SK-N-SH (cell line): ENCODE results near the gene IFNG-AS1. TPM values are rescaled to one million over a fixed set of nuclear protein-coding genes. Genes with fewer than 3 reads are reported as not detected.

Source experiments
- CTCF ChIA-PET: fragments of 300-600, 350-600 bp; formaldehyde crosslinking; extraction: SDS; loops from one replicate; lab custom pipeline; 2021; lab: Yijun Ruan, JAX
- POLR2A ChIA-PET: fragments of 350-600 bp; sonication (Branson Sonifier 250); formaldehyde crosslinking; extraction: SDS; loops from one replicate; lab custom pipeline; 2020; ENCODE audit warnings: antibody characterized with exemption, inconsistent platforms; lab: Yijun Ruan, JAX
- DNase-seq: peaks from one replicate; pipeline ENCODE4 v3.0.0; 2012
- H2AFZ ChIP-seq: fragments of 200-600 bp; sonication (generic); 2 replicates; pipeline ENCODE4 v1.8.1; 2016; ENCODE audit warnings: antibody characterized with exemption, mild to moderate bottlenecking, low read depth
- H3F3A ChIP-seq: fragments of 200-600 bp; sonication (generic); replicated peaks from 2 replicates; pipeline ENCODE3; 2016; ENCODE audit warnings: antibody characterized with exemption, mild to moderate bottlenecking; ENCODE audit not compliant: insufficient read depth
- H3K27ac ChIP-seq, 2 experiments: fragments of 200-500 bp in 1 of 2; fragments of 200-600 bp in 1 of 2; sonication (Bioruptor generic) in 1 of 2; sonication (generic), shearing (Covaris generic) in 1 of 2; 2 replicates each; pipeline versions ENCODE4 v1.5.1 to v1.6.1; 2014 to 2016; ENCODE audit warnings: low read depth in 2 of 2, inconsistent platforms in 1 of 2, low read length in 1 of 2, mild to moderate bottlenecking in 1 of 2, mixed read lengths in 1 of 2
- H3K27me3 ChIP-seq: fragments of 200-600 bp; sonication (generic), shearing (Covaris generic); 2 replicates; pipeline ENCODE4 v1.6.1; 2016; ENCODE audit warnings: mixed run types; ENCODE audit not compliant: insufficient read depth
- H3K36me3 ChIP-seq, 2 experiments: fragments of 200-500 bp in 1 of 2; fragments of 200-600 bp in 1 of 2; sonication (Bioruptor generic) in 1 of 2; sonication (generic) in 1 of 2; replicated peaks in 1 of 2; 2 replicates each; pipeline versions ENCODE3 to v1.5.1; 2014 to 2016; ENCODE audit warnings: low read length in 1 of 2, mild to moderate bottlenecking in 1 of 2; ENCODE audit not compliant: insufficient read depth in 2 of 2, control insufficient read depth in 1 of 2
- H3K4me1 ChIP-seq, 2 experiments: fragments of 200-500 bp in 1 of 2; fragments of 200-600 bp in 1 of 2; sonication (Bioruptor generic) in 1 of 2; sonication (generic), shearing (Covaris generic) in 1 of 2; 2 replicates each; pipeline versions ENCODE4 v1.5.1 to v1.6.1; 2014 to 2016; ENCODE audit warnings: low read depth in 1 of 2, low read length in 1 of 2, mixed run types in 1 of 2; ENCODE audit not compliant: insufficient read depth in 2 of 2, control insufficient read depth in 1 of 2
- H3K4me2 ChIP-seq: fragments of 200-600 bp; sonication (generic), shearing (Covaris generic); 2 replicates; pipeline ENCODE4 v1.6.1; 2017; ENCODE audit warnings: mixed run types
- H3K4me3 ChIP-seq, 2 experiments: fragments of 200-500 bp in 1 of 2; fragments of 200-600 bp in 1 of 2; sonication (Bioruptor generic) in 1 of 2; sonication (generic), shearing (Covaris generic) in 1 of 2; 2 replicates each; pipeline versions ENCODE4 v1.5.1 to v1.8.1; 2014 to 2016; ENCODE audit warnings: low read depth in 2 of 2, inconsistent platforms in 1 of 2, low read length in 1 of 2, mild to moderate bottlenecking in 1 of 2, mixed read lengths in 1 of 2, moderate library complexity in 1 of 2
- H3K79me2 ChIP-seq: fragments of 200-600 bp; sonication (generic); 2 replicates; pipeline ENCODE4 v1.8.1; 2017; ENCODE audit warnings: mild to moderate bottlenecking; ENCODE audit not compliant: insufficient read depth
- H3K9ac ChIP-seq: fragments of 200-600 bp; sonication (generic); 2 replicates; pipeline ENCODE4 v1.6.1; 2017; ENCODE audit warnings: mixed run types
- H3K9me2 ChIP-seq: fragments of 200-600 bp; sonication (generic); 2 replicates; pipeline ENCODE4 v1.6.1; 2017; ENCODE audit warnings: mixed run types
- H3K9me3 ChIP-seq: fragments of 200-600 bp; sonication (generic); 2 replicates; pipeline ENCODE4 v1.6.1; 2017; ENCODE audit warnings: mixed run types, mild to moderate bottlenecking, moderate library complexity
- H4K20me1 ChIP-seq: fragments of 200-600 bp; sonication (generic); 2 replicates; pipeline ENCODE4 v1.6.1; 2017; ENCODE audit warnings: mild to moderate bottlenecking, mixed run types; ENCODE audit not compliant: insufficient read depth
- ELF1 ChIP-seq: IDR thresholded peaks from 2 replicates; pipeline ENCODE4 v1.4.0; 2012
- EP300 ChIP-seq, 2 experiments: IDR thresholded peaks; 2 replicates each; pipeline versions ENCODE4 v1.4.0 to v1.6.1; 2012; ENCODE audit warnings: borderline replicate concordance in 1 of 2, low read depth in 1 of 2, low read length in 1 of 2
- FOSL2 ChIP-seq: IDR thresholded peaks from 2 replicates; pipeline ENCODE4 v1.4.0; 2012; ENCODE audit warnings: low read depth, mild to moderate bottlenecking, moderate library complexity, borderline replicate concordance
- FOXJ3 ChIP-seq: sonication (generic); formaldehyde crosslinking; IDR thresholded peaks from 2 replicates; pipeline ENCODE4 v1.5.1; 2020; ENCODE audit warnings: mild to moderate bottlenecking, missing genetic modification reagents
- FOXM1 ChIP-seq: IDR thresholded peaks from 2 replicates; pipeline ENCODE4 v1.4.0; 2012; ENCODE audit warnings: low read depth, mild to moderate bottlenecking
- GABPA ChIP-seq: IDR thresholded peaks from 2 replicates; pipeline ENCODE4 v1.4.0; 2012; ENCODE audit warnings: low read depth, mild to moderate bottlenecking
- MEF2A ChIP-seq: IDR thresholded peaks from 2 replicates; pipeline ENCODE4 v1.4.0; 2012; ENCODE audit warnings: low read depth, borderline replicate concordance
- MXI1 ChIP-seq: IDR thresholded peaks from 2 replicates; pipeline ENCODE4 v1.6.1; 2012; ENCODE audit warnings: mild to moderate bottlenecking, low read depth, low read length, improper control_type of control experiment
- NFIC ChIP-seq: IDR thresholded peaks from 2 replicates; pipeline ENCODE4 v1.4.0; 2012; ENCODE audit warnings: borderline replicate concordance
- NRF1 ChIP-seq: IDR thresholded peaks from 2 replicates; pipeline ENCODE4 v1.6.1; 2012; ENCODE audit warnings: low read depth, mild to moderate bottlenecking, low read length
- POLR2AphosphoS5 ChIP-seq: IDR thresholded peaks from 2 replicates; pipeline ENCODE4 v1.6.1; 2012; ENCODE audit warnings: low read depth, low read length
- RCOR1 ChIP-seq: fragments of 150-350 bp; IDR thresholded peaks from 2 replicates; pipeline ENCODE4 v1.6.1; 2017; ENCODE audit warnings: antibody characterized with exemption, low read length
- RFX5 ChIP-seq: IDR thresholded peaks from 2 replicates; pipeline ENCODE4 v1.6.1; 2012; ENCODE audit warnings: mild to moderate bottlenecking, improper control_type of control experiment, low read length
- SIN3A ChIP-seq: IDR thresholded peaks from 2 replicates; pipeline ENCODE4 v1.6.1; 2012; ENCODE audit warnings: low read depth, mild to moderate bottlenecking, low read length, moderate library complexity, borderline replicate concordance
- TAF1 ChIP-seq: IDR thresholded peaks from 2 replicates; pipeline ENCODE4 v1.6.1; 2012; ENCODE audit warnings: low read depth, mild to moderate bottlenecking, low read length, moderate library complexity, borderline replicate concordance
- TCF12 ChIP-seq: IDR thresholded peaks from 2 replicates; pipeline ENCODE4 v1.4.0; 2012
- YY1 ChIP-seq: IDR thresholded peaks from 2 replicates; pipeline ENCODE4 v1.4.0; 2012; ENCODE audit warnings: low read depth, mild to moderate bottlenecking
- polyA plus RNA-seq, 3 experiments: library from polyadenylated mRNA; depleted of rRNA; stranded (reverse); fragments of >200 nt; gene quantifications; 2 replicates each; pipeline ENCODE4 v1.2.3, GENCODE V29; 2012
- TF ChIP-seq, protein P1 (sequence below): IDR thresholded peaks from 2 replicates; pipeline ENCODE4 v1.4.0; 2012; ENCODE audit warnings: low read depth
- TF ChIP-seq, protein P2 (sequence below): IDR thresholded peaks from 2 replicates; pipeline ENCODE4 v1.4.0; 2012; ENCODE audit warnings: low read depth, borderline replicate concordance
- TF ChIP-seq, protein P3 (sequence below): fragments of 150-350 bp; IDR thresholded peaks from 2 replicates; pipeline ENCODE4 v1.6.1; 2016; ENCODE audit warnings: mild to moderate bottlenecking, low read depth, low read length

IFNG-AS1 gene
- polyA plus RNA-seq, 1 of the 3 experiments (the other 2 are of a cell fraction): not detected

DNA sequence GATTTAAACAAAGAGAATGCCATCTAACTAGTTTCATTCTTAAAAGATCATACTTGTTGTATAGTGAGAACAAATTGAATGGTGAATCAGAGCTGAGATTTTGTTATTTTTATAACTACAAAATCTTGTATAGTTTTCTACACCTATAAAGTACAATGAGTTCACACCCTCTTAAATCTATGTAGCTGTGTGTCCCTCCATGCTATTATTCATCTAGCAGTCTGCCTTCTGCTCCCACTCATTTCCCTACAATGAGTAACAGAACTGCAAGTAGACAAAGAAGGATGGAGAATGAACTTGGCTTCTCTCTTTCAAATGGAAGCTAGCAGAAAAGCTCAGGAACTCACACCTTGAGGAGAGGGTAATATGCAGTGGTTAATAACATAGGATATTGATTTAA is 7.1 kb downstream of the IFNG-AS1 start:
- no peaks in the 10 kb centered on the region for H3K36me3 ChIP-seq
- no peak overlapping the region for H3K27ac ChIP-seq
- DNase-seq: no peak
- H3K4me1 ChIP-seq: no peaks in the 10 kb centered on the region; a peak in 1 of 4 replicates
- H3K27me3 ChIP-seq: no peaks in the 10 kb centered on the region
- H3K79me2 ChIP-seq: no peaks in the 10 kb centered on the region
- H3K4me2 ChIP-seq: no peak overlapping the region
- H3K9me3 ChIP-seq: no peaks in the 10 kb centered on the region
- no peaks in the 10 kb centered on the region for H3F3A ChIP-seq
- TF ChIP-seq POLR2AphosphoS5 (no peak), FOSL2 (no peak), RFX5 (no peak), NRF1 (no peak), TAF1 (no peak), ELF1 (no peak), SIN3A (no peak), FOXM1 (no peak), FOXJ3 (no peak), GABPA (no peak), MEF2A (no peak), EP300 (IDR thresholded peaks at IDR 0.05; ENCODE audit: borderline replicate concordance in 1 of 2, low read depth in 1 of 2, low read length in 1 of 2) (no peak), TCF12 (no peak), RCOR1 (no peak), MXI1 (no peak), YY1 (no peak), NFIC (no peak)
- TF ChIP-seq, protein P1, sequence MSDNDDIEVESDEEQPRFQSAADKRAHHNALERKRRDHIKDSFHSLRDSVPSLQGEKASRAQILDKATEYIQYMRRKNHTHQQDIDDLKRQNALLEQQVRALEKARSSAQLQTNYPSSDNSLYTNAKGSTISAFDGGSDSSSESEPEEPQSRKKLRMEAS: no peak
- TF ChIP-seq, protein P2, sequence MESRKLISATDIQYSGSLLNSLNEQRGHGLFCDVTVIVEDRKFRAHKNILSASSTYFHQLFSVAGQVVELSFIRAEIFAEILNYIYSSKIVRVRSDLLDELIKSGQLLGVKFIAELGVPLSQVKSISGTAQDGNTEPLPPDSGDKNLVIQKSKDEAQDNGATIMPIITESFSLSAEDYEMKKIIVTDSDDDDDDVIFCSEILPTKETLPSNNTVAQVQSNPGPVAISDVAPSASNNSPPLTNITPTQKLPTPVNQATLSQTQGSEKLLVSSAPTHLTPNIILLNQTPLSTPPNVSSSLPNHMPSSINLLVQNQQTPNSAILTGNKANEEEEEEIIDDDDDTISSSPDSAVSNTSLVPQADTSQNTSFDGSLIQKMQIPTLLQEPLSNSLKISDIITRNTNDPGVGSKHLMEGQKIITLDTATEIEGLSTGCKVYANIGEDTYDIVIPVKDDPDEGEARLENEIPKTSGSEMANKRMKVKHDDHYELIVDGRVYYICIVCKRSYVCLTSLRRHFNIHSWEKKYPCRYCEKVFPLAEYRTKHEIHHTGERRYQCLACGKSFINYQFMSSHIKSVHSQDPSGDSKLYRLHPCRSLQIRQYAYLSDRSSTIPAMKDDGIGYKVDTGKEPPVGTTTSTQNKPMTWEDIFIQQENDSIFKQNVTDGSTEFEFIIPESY: no peak
- TF ChIP-seq, protein P3, sequence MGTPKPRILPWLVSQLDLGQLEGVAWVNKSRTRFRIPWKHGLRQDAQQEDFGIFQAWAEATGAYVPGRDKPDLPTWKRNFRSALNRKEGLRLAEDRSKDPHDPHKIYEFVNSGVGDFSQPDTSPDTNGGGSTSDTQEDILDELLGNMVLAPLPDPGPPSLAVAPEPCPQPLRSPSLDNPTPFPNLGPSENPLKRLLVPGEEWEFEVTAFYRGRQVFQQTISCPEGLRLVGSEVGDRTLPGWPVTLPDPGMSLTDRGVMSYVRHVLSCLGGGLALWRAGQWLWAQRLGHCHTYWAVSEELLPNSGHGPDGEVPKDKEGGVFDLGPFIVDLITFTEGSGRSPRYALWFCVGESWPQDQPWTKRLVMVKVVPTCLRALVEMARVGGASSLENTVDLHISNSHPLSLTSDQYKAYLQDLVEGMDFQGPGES: no peak
- TF ChIP-seq, all 33 proteins: peak for 0
- ChIA-PET POLR2A (no interaction called here), CTCF (interaction anchor here (0.8 to 1.5 kb wide), 2 partner anchors 26 to 641 kb away, joined by 3 to 5 read pairs; no protein-coding TSS in a partner anchor)
- Histone ChIP-seq H2AFZ (peak overlapping the region; percentile 70; the same call in 1 of the 2 replicates), H3K9me2 (no peaks in the 10 kb centered on the region), H4K20me1 (no peaks in the 10 kb centered on the region), H3K4me3 (no peak overlapping the region), H3K9ac (no peak overlapping the region)
